Testis (tissue), 3 donors: Measurements from ENCODE around the gene CAPN9. TPM values are rescaled to one million over a fixed set of nuclear protein-coding genes. Genes with fewer than 3 reads are reported as not detected.

Experiments
- DNase-seq: peaks from one replicate; pipeline ENCODE4 v3.0.0-alpha.2; 2019
- H3K27ac ChIP-seq, 2 donors: fragments of 200-600 bp; sonication (generic); one replicate each; pipeline ENCODE4 v1.5.1; 2019
- H3K27me3 ChIP-seq: fragments of 200-600 bp; sonication (generic); one replicate; pipeline ENCODE4 v1.5.1; 2019
- H3K36me3 ChIP-seq: fragments of 200-600 bp; sonication (generic); one replicate; pipeline ENCODE4 v1.5.1; 2017; ENCODE audit warnings: low read depth; ENCODE audit errors: missing control alignments
- H3K4me1 ChIP-seq: fragments of 200-600 bp; sonication (generic); one replicate; pipeline ENCODE4 v1.5.1; 2019
- H3K4me3 ChIP-seq, 2 donors: fragments of 200-600 bp; sonication (generic); one replicate each; pipeline ENCODE4 v1.5.1; 2017 to 2019
- H3K9me3 ChIP-seq: fragments of 200-600 bp; sonication (generic); one replicate; pipeline ENCODE4 v1.5.1; 2017
- CTCF ChIP-seq, 3 experiments: fragments of 450-650 bp in 2 of 3; fragments of 200-600 bp in 1 of 3; sonication (generic) in 1 of 3; IDR thresholded peaks; one replicate each; pipeline ENCODE4 v1.5.1; 2016 to 2019; ENCODE audit warnings: antibody characterized with exemption in 3 of 3, mild to moderate bottlenecking in 2 of 3, moderate library complexity in 1 of 3
- POLR2A ChIP-seq: fragments of 450-650 bp; IDR thresholded peaks from one replicate; pipeline ENCODE4 v1.6.1; 2017; ENCODE audit warnings: antibody characterized with exemption, mild to moderate bottlenecking, moderate library complexity
- WGBS, 2 donors: methylation state at CpG; one replicate each; pipeline ENCODE4 v1.1.5; 2018; 5-methylcytosine and 5-hydroxymethylcytosine counted together
- intact Hi-C: fragments of 100-400 bp; cut with DNase I; formaldehyde crosslinking; loops from one replicate; pipeline ENCODE4 v1.15.1; 2023; ENCODE audit warnings: low total_unique reads
- polyA plus RNA-seq: library from polyadenylated mRNA; stranded (reverse); fragments of 350-450 nt; fragmentation: Illumina TruSeq; extraction: RNeasy Lipid Tissue Mini Kit (QIAGEN cat#74804); gene quantifications from one replicate; pipeline ENCODE4 v1.2.3, GENCODE V29; 2014; ENCODE audit warnings: low read depth, low replicate concordance; ENCODE audit not compliant: insufficient read depth
- total RNA-seq, 2 donors: library from RNA; depleted of rRNA; stranded (reverse); fragments of >200 nt; gene quantifications; one replicate each; pipeline ENCODE4 v1.2.3, GENCODE V29; 2016

CAPN9 gene
- total and polyA plus RNA-seq, 3 donors from 2014 or later = 0.16 to 0.34 (median 0.25) TPM

GRCh38 chr1:230703679-230704385 is 43.4 kb upstream of the CAPN9 start:
- no peak for DNase-seq
- no peaks in the 10 kb centered on the region for H3K36me3 ChIP-seq
- 93 to 100% methylated on average over 5 to 8 of the region's 8 CpGs for WGBS, 2 donors
- intact Hi-C loops = no loop called here
- H3K4me1 ChIP-seq = no peaks in the 10 kb centered on the region
- TF ChIP-seq CTCF (IDR thresholded peaks at IDR 0.05) (no peak), POLR2A (no peak)
- H3K9me3 ChIP-seq = no peaks in the 10 kb centered on the region
- H3K4me3 ChIP-seq = no peak overlapping the region
- no peak overlapping the region for H3K27ac ChIP-seq
- H3K27me3 ChIP-seq = no peaks in the 10 kb centered on the region

GRCh38 chr1:230704830-230705229 is 42.4 kb upstream of the CAPN9 start:
- DNase-seq = no peak
- 96% methylated on average over 7 of the region's 7 CpGs for WGBS, 2 donors
- no peaks in the 10 kb centered on the region for H3K36me3 ChIP-seq

GRCh38 chr1:230705289-230706019 is 41.7 kb upstream of the CAPN9 start:
- Histone ChIP-seq H3K27me3 (no peaks in the 10 kb centered on the region), H3K36me3 (no peaks in the 10 kb centered on the region), H3K9me3 (no peaks in the 10 kb centered on the region), H3K4me1 (no peaks in the 10 kb centered on the region), H3K27ac (no peak overlapping the region), H3K4me3 (no peak overlapping the region)
- WGBS, 2 donors = 90 to 91% methylated on average over 12 to 18 of the region's 18 CpGs
- no peak for TF ChIP-seq POLR2A
- no peak for TF ChIP-seq CTCF (IDR thresholded peaks at IDR 0.05)
- no peak for DNase-seq
- intact Hi-C loops = no loop called here

More at GRCh38 chr1:230704830-230705229, 42.4 kb upstream of the CAPN9 start:
- no peak overlapping the region for H3K4me3 ChIP-seq
- intact Hi-C loops = no loop called here
- H3K9me3 ChIP-seq = no peaks in the 10 kb centered on the region
- TF ChIP-seq CTCF (IDR thresholded peaks at IDR 0.05) (no peak), POLR2A (no peak)
- H3K4me1 ChIP-seq = no peaks in the 10 kb centered on the region
- H3K27me3 ChIP-seq = no peaks in the 10 kb centered on the region
- H3K27ac ChIP-seq = no peak overlapping the region

GRCh38 chr1:230706020-230706699 is 41.0 kb upstream of the CAPN9 start:
- intact Hi-C loops = no loop called here
- no peak for DNase-seq
- Histone ChIP-seq H3K27ac (no peak overlapping the region), H3K4me1 (no peaks in the 10 kb centered on the region), H3K36me3 (no peaks in the 10 kb centered on the region), H3K4me3 (no peak overlapping the region), H3K27me3 (no peaks in the 10 kb centered on the region), H3K9me3 (no peaks in the 10 kb centered on the region)
- no peak for TF ChIP-seq CTCF (IDR thresholded peaks at IDR 0.05)
- no peak for TF ChIP-seq POLR2A
- WGBS, 2 donors = 76 to 88% methylated on average over 6 to 9 of the region's 9 CpGs
